HG02610 (cell line): Measurements from ENCODE around the gene PRKCE.

Experiments used
- ATAC-seq: cut with Tn5 transposase; IDR thresholded peaks from one replicate; pipeline ENCODE4 v1.9.1; 2021; ENCODE audit warnings: mild to moderate bottlenecking, moderate library complexity; ENCODE audit not compliant: unreplicated experiment

The PRKCE gene

DNA sequence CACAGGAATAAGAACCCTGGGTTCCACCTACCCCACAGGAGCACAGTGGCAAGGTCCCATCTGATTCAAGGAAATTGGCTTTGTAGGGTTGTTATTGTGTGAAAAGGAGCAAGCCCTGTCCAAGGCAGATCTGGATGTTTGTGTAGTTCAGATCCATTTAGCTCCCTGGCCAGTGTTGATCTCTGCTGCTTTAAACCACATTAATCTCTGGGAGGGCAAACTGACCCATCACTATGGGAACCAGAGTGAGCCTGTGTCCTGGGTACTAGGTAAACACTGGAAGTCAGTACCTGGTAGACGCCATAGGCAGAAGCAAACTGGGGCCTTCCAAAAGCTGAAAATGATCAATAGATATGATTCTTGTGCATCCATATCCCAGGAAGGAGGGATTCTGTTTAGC, 374.2 kb downstream of the PRKCE start:
- ATAC-seq = no peak

DNA sequence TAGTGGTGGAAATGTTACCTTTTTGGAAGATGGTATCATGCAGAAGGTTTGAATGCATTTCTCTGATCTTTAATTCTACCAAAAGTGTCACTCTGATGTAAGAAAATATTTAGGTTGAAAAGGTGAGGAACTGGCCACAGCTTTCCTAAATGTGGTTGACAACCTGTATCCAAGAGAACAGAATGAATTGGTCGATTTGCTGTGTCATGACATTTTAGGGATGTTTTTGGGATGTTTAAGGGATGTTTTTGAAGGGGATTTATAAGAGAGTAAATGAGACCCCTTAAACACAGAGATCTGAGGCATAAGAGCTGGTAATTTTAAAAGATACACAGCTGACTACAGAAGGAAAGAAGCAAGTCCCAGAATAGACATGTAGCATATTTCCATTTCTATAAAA, 375.0 kb downstream of the PRKCE start:
- no peak for ATAC-seq

DNA sequence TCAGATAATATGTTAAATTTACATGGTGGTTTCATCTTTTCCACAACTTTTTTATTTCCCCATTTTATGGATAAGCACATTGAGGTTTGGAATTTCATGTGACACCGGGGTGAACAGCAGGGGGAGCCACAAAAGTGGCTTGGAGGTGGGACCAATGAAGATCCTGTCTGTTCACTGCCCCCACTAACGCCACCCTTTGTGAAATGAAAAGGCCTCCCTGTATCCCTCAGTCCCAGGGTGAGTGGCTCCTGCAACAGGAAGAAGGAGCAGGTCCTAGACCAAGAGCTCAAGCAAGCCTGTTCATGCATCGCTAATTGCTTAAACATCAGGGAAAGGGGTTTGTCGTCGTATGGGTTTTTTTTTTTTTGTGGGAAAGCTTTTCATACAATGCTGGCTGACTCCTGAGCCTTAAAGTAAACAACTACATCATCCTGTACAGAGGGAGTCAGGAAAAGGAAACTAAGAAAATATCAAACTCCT, 377.9 kb downstream of the PRKCE start:
- ATAC-seq = no peak

DNA sequence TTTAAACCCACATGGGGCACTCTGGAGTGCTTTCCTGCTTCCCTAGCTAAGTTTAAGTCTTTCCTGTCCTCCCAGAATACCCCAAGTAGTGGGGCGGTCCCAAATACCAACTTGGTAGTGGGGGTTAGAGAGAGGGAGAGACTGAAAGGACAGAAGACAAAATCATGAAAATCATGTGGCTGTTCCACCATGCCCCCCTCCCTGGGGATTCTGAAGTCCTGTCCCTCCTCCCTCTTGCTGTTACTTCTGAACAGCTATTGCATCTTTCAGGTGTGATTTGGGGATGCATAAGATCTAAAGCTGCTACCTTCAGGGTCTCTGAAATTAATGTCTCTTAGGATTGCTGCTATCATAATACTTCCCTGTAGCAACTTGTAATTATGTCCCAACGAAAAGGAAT, 378.9 kb downstream of the PRKCE start:
- ATAC-seq = no peak

DNA sequence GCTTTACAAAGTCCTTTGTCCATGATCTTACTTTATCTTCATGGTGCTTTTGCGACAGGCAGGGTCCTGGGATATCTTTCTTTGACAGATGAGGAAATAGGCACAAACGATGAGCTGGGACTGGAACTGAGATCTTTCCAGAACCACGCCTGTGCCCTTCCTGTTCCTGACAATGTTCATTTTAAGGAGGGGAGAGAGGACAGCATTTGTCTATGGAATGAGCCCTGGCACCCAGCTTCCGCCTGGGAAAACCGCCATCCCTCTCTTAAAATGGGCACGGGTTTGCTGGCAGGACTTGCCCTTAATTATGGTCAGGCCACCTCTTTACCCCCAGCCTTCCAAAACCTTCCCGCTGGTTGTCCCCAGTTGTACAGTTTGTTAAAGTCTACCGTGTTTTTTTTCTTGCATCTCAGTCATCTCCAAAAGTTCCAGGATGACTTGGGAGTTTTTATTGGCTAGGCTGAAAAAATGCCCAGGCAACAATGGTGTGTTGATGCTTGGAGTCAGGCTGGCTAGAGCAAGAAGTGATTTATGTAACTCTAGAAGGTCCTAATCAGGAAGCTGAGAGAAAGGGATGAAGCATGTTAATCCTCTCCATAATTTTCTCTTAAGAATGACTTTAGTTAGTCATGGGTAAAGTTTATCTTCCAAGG, 380.8 kb downstream of the PRKCE start:
- no peak for ATAC-seq

DNA sequence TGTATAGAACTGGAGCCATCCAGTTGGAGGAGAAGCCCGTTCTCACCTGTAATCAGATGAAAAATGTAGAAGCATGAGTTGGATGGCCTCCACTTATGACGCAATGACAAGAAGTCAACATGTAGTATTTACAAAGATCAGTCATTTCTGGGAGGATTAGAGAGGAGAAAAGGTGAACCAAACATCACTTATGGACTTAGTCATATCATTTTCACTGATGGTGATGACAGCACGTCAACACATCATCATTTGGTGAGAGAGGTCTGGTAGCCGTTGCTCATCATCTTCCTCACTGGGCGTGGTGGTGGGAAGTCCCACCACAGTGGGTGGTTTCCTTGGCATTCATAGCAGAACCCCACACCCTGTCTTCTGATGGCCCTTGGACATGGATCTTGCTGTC, 381.5 kb downstream of the PRKCE start:
- ATAC-seq = peak; percentile 72

DNA sequence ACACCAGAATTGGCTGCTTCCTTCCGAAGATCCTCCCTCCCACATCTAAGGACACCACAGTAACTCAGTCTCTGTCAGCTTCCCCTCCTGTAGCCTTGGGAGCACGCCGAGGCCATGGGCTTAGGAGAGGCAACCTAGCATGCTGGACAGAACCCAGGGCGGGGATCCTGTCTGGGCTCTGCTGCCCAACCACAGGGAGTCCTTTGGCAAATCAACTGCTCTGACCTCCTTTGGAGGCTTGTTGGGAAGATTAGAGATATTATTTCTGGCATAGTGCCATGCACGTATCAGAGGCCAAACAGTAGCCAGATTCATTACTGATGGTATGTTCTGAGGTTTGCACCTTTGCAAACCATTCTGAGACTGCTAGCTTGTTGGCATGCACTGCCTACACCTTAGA, 383.1 kb downstream of the PRKCE start:
- ATAC-seq = no peak

DNA sequence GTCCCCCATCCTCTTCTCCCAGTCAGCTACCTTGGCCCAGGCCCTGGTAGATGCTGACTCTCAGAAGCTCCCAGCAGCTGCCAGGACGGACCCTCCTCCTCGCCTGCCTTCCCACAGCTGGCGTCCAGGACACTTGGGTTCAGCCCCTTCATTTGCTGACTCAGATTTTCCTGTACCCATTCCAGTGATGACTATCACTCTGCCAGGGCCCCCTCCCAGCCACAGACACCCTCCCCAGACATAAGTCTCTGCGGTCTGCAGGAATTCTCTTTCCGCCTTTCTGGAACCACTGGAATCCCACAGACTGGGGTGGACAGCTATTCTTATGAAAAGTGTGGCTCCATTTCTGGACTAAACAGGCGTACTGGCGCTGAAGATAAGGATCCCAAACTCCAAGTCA, 385.5 kb downstream of the PRKCE start:
- no peak for ATAC-seq

DNA sequence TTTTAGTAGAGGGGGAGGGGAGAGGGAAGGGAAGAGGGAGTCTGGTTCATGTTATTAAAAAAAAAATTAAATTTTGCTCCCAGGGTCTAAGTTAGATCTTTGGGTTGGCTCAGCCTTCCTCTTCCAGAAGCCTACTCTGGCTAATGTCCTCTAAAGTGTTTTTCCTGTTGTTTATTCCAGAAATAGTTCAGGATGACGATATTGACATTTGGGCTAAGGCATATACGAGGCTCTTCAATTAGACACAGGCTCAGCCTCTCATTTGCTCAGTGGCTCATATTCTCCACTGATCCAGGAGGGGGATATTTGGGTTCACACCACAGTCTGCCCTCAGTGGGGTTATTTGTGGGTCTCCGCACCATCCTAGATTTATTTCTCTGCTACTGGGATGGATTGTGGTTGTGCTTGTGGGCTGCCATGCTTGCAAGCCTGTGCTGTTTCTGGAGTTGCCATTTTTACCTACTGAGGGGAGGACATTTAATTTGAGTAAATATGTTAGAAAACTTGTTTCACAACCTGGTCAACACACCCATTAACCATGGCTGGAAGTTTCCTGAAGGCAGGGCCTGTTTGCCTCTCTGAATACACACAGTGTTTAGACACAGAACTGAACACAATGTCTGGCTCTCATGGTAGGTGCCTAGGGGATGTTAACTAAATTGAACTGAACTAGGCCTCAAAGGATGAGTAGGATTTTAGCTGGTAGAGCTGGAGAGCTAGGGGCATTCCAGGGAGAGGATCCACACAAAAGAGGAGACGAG, 388.2 kb downstream of the PRKCE start:
- no peak for ATAC-seq

DNA sequence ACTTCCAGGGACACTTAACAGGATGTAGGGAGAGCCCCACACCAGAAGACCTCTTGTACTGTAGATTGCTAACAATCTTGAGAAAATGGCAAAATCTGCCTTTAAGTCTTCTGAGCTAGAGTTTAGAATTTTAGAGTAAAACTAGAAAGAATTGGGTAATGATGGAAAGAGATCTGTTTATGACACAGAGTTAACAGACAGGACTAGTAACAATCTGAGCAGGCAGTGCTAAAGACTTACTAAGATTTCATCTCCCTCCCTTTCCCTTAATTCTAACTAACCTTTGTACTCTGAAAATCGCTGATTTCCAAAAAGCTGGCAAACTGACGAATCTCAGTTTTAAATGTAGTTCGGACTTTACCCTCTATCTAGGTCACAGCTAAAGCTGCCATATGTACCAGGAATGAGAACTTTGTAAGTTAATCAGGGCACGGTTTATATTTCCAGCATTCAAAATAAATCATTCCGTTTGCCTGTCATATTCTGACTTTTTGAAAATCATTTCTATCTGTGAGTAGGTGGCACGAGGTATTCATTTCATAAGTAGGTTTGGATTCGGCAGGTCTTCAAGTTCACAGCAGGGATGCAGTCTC, 389.2 kb downstream of the PRKCE start:
- no peak for ATAC-seq

DNA sequence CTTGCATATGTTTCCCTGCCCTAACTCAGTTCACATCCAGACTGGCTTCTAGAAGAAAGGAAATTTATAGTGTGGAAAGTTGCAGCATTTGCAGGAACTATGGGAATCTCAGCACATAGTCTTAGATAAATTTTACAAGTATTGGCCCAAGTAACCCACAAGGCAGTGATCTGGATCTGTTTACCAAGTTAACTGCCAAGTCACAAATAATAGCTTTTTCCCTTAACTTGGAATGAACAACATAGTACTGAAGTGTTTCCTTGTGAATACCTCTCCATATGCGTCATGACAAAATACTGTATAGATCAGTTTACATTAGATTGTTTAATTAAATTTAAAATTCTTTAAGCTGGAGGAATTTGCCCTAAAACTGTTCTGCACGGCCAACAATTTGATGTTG, 390.0 kb downstream of the PRKCE start:
- ATAC-seq = no peak

DNA sequence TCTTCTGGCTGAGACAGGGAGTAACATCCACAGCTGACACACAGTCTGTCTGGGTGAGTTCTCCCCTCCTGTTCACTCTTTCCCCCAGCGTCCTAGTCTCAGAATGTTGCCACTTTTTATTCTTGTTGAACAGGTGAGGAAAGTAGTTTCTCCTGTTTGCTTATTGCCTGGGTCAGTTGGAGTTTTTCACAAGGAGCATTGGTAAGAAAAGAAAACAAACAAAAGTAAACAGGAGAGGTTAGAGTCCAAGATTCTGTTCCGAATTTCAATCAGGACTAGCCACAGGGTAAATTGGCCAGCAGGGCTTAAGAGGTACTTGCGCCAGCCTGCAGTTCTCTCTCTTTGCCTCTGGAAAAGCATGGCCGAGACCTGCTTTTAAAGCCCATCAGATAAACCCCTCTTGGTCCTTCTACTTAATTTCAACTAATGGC, 390.7 kb downstream of the PRKCE start:
- no peak for ATAC-seq

DNA sequence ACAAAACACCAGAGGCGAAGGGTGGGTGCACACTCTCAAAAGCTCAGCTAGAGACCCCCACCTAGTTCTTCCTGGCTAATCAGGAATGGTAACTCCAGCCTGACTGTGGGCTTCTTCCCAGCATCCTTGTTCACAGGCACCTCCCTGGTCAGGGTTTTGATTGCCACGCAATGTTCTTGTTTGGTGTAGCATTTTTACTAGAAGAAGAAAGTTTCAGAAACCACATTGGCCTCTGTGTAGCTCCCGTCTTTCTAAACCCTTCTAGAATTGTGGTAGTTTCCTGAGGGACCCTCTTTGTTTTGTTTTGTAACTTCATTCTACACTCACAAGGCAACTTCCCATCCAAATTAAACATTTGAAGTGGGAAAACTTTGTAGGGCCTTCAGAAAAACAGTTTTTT, 391.2 kb downstream of the PRKCE start:
- ATAC-seq = no peak

DNA sequence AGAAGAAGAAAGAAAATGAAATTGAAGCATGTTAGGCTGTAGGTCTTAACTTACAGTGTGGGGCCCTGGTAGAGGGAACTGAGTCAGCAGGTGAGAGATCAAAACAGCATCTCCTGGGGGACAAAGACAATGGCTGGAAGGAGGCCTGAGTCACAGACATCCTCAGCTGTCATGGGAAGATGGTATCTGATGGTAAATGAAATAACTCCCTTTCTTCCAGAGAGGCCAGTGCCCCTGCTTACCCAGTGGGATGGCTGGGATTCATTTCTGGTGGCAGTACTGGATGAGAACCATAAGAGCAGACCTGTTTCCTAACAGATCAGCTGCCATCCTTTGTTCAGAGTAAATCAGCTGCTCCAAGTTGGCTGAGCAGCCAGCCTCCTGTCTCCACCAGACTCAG, 394.4 kb downstream of the PRKCE start:
- no peak for ATAC-seq

DNA sequence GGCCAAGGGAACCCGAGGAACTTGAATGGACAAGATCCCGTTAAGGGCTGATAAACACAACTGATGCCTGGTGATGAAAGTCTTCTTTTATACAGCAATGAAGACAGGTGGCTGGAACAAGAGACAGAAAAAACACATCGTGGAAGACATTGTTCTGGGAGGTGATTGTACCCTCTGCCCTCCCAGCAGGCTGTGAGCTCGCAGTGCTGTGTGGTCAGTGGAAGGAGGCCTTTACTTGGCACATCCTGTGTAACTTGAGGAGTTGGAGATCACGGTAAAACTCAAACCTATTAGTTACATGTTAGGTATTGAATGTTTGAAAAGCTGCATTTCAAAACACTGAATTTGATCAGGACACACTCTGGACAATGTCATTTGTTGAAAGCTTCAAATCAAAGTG, 395.8 kb downstream of the PRKCE start:
- no peak for ATAC-seq

DNA sequence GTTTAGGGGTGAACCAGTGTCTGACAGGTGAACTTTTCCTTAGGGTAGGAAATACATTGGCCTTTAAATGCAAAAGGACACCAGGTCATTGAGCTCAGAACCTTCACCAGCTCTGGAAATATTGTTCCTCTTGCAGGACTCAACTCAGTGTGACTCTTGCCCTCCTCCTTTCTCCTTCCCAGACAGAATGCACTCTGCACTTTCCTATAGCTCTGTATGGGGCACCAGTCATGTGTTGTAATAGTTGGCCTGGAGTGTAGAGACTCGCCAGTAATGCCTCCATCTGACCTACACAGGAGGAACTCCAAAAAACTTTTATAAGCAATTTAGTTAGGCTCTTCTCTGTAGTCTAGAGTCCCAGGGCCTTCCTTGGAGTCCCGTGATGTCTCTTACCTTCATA, 397.2 kb downstream of the PRKCE start:
- ATAC-seq = no peak

DNA sequence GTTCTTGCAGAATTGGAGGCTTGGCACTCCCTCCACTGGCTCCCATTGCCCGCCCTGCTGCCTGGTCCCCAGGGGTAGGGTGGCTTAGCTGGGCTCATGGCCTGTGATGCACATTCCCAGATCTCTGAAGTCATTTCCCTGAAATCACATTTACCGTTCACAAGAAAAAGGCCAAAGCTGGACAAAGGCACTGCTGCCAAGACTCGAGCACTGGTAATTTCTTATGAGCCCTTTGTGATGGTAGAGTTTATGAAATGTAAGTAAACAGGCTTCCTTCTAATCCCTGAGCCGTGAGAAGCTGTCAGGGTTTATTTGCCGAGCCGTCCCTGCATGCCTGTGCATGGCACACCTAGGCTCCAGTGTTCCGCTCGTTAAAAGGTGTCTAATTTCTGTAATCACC, 398.6 kb downstream of the PRKCE start:
- no peak for ATAC-seq

DNA sequence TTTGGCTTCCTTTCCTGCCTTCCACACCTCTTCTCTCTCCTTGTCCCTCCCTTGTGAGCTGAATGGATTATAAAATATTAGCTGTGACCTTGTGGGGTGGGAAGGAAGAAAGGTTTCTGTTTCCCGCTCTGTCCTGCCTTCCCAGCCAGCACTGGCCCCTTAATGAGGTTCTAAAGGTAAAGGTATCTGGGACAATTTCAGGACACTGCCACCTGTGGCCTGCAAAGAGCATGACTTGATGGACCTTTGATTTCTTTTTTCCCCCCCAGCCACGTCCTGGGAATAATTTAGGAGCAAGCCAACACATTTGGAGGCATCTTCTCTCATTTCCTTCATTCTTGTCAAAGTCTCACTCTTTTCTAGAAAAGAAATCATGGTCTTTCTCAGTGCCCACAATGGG, 399.0 kb downstream of the PRKCE start:
- no peak for ATAC-seq

DNA sequence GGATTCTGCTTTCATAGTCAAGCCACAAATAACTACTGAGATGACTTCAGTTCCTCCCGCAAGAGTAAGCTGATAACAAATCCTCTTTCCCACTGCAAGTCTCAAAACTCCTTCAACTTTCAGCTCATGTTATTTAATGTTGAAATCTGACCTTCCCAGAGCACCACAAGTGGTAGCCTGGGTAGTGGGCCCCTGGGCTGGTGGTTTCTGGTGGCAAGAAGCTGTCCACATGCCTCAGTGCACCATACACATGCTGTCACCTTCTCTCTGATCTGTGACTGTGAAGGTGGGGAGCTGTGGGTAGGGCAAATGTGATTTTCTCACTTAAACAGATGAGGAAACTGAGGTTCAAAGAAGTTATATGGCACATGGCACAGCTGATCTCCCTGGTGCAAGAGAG, 399.6 kb downstream of the PRKCE start:
- no peak for ATAC-seq

DNA sequence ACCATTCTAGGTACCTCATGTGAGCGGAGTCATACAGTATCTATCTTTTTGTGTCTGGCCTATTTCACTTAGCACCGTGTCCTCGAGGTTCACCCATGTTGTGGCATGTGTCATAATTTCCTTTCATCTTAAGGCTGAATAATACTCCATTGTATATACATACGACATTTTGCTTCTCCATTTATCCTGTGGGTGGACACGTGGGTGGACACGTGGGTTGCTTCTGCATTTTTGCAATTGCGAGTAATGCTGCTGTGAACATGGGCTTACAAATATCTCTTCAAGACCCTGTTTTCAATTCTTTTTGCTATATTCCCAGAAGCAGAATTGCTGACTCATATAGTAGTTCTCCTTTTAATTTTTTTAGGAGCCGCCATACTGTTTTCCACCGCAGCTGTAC, 402.1 kb downstream of the PRKCE start:
- no peak for ATAC-seq

DNA sequence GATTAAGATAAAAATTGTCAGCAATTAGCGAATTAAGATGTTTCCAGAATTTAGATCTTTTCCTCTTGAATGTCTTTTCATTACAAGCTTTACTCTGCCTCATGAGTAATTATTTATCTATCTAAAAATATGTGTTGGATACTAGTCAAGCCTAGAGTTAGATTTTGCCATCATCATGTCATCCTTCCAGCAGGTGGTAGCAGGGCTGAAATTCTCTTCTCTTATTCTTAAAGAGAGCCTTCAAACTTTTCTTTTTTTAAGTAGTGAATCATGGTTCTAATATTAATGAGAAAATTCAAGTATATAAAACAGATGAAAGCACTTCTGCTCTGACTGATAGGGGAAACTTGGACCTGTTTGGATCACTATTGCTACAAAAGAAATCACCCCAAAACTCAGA, 405.1 kb downstream of the PRKCE start:
- ATAC-seq = no peak

DNA sequence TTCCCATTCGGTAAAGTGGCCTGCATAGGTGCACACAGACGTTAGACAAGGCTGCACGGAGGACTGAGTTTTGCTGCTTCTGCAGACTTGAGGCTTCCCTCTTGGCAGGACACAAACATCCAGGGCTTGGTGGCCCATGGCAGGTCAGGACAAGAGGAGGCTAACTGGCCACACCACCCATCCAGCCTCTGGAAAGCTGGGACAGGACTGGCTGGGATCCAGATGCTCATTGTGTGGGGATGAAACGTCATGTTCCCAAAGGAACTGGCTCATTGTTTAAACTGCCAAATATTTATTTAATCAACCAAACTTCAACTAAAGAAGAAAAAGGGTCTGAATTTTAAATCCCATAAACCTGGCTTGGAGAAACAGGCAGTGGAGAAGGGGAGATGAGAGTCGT, 406.7 kb downstream of the PRKCE start:
- ATAC-seq = no peak
